Fibroblast of gingiva (primary cell): ENCODE data around the gene ZFTA.

Experiments
- DNase-seq: peaks from one replicate; pipeline ENCODE4 v3.0.0-alpha.2; 2011; ENCODE audit warnings: low read depth

The ZFTA gene

GRCh38 chr11:63749624-63750023, 19.0 kb downstream of the ZFTA start:
- no peak for DNase-seq

DNA sequence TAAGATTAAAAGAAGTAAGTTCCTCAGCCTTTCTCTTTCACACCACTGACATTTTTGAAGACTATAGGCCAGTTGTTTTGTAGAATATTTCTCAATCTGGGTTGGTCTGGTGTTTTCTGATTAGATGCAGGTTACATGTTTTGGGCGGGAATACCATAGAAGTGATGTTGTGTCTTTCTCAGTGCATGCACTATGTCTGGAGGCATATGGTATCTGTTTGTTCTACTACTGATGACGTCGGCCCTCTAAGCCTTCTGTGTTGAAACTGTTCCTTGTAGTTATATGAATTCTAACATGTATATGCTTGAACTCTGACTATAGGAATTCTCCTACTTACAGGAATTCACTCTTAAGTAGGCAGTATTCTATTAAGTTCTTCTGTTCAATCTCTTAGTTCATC, 21.6 kb downstream of the ZFTA start:
- peak; percentile 56 for DNase-seq

- DNase-seq, result no peak
Measured at GRCh38 chr11:63745304-63746170, 23.0 kb downstream of the ZFTA start.

DNA sequence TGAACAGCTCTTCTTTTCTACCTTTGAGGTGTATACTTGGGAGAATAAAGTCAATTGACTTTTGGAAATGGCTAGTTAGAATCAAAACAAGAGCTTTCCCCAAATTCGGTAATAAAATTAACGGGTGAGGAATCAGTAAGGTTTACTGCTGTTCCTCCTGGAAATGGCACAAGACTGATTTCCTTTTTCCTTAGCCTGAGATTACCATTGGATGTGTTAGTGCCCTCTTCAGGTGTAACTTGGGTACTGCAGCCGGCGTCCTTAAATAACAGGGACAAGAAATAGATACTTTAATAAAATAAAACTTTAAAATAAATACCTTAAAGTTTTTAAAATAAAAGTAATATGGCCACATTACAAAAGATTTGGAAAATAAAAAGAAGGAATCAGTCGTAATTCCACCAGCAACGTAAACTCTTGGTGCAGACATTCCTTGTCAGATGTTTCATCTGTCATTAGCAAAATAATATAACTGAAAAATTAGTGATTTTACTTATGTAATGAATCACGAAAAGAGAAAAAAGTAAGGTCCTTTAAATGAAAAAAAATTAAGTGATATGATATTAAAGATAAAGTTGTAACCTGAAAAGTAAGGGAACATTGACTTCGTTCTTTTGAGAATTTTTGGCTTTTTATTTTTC, 29.7 kb downstream of the ZFTA start:
- peak; percentile 74 for DNase-seq

- no peak for DNase-seq
Measured at GRCh38 chr11:63737718-63738117, 30.9 kb downstream of the ZFTA start.

DNA sequence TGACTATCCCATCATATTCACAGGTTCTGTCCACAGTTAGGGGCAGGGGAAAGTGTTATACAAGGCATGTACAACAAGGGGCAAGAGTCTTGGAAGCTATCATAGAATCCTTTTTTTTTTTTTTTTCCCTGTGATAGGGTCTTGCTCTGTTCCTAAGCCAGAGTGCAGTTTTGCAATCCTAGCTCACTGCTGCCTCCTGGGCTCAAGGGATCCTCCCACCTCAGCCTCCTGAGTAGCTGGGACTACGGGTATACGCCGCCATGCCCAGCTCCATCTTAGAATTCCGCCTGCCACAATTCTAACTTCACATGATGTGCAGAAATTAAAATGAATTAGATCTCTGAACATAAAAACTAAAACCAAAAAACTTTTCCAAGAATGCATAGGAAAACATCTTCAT, 31.7 kb downstream of the ZFTA start:
- no peak for DNase-seq

DNA sequence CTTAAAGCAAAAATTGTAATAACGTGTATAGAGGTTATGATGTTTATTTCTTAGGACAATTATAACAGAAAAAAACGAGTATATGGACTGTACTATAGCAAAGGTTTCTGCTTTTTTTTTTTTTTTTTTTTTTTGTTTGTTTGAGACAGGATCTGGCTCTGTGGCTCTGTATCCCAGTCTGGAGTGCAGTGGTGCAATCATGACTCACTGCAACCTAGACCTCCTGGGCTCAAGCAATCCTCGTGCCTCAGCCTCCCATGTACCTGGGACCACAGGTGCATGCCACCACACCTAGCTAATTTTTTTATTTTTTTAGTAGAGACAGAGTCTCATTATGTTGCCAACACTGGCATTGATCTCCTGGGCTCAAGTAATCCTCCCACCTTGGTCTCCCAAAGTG, 39.2 kb downstream of the ZFTA start:
- DNase-seq, result no peak

- DNase-seq, result no peak
Measured at GRCh38 chr11:63720611-63721010, 48.0 kb downstream of the ZFTA start.

DNA sequence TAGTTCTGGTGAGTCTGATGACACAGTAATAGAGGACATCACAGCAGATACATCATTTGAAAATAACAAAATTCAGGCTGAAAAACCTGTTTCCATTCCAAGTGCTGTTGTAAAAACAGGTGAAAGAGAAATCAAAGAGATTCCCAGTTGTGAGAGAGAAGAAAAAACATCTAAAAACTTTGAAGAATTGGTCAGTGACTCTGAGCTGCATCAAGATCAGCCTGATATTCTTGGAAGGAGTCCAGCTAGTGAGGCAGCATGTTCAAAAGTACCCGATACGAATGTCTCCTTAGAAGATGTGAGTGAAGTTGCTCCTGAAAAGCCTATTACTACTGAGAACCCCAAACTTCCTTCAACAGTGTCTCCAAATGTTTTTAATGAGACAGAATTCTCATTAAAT, 48.6 kb downstream of the ZFTA start:
- DNase-seq, result no peak

GRCh38 chr11:63719001-63719400, 49.6 kb downstream of the ZFTA start:
- DNase-seq, result no peak
